Measurements from ENCODE around the gene ATP10B.

The ATP10B gene

GRCh38 chr5:160629003-160629402, 223.0 kb downstream of the ATP10B start:
- no peak for DNase-seq

DNA sequence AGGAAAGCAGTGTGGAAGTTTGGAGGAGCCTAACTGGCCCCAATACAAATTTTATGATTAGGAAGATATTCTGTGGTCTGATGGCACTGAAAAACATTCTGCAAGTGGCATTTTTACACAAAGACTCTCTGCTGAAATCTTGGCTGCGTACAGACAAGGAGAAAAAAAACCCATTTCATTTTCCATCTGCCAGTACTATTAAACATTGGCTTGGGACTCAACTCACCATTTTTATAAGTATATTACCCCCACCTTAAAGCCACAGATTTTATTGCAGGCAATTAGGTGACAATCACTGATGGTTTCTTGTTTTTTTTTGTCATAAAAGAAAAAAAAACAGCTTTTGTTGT, 223.4 kb downstream of the ATP10B start:
- no peak for DNase-seq

DNA sequence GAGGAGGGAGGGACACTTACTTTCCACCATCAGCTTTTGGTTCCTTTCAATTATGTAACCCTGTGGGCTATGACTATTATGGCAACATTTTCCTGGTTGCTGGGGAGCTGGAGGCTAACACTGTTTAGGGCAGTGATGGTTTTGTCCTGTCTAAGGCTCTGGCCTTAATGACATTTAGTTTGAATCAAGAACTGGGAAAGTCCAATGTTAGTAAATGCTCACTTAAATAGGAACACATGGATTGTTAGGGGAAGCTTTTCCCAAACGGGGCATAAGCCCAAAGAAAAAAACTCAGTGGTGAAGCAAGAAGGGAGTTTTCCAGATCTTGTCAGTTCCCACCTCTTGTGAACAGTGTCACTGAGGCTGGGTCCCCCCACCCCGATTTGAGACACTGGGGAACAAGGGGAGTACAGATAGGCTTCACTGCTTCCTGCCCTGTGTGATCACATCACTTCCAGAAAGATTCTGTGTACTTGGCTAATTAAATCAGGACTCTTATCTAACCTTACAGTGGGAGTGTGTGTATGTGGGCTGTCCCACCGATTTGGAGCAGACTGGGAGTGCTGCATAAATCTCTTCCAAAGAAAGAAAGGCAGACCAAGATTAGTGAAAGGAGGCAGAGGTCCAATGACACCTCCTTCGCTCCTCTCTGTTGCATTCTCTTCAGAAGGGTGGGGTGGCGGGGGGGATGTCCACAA, 223.9 kb downstream of the ATP10B start:
- peak; percentile 34 to 64 (median 56) for DNase-seq

- no peak for DNase-seq
These were observed 225.7 kb downstream of the ATP10B start for GRCh38 chr5:160626322-160626721.

- DNase-seq, result no peak
These were observed 230.5 kb downstream of the ATP10B start for GRCh38 chr5:160621526-160621925.

GRCh38 chr5:160620401-160620800, 231.6 kb downstream of the ATP10B start:
- DNase-seq, result no peak

DNA sequence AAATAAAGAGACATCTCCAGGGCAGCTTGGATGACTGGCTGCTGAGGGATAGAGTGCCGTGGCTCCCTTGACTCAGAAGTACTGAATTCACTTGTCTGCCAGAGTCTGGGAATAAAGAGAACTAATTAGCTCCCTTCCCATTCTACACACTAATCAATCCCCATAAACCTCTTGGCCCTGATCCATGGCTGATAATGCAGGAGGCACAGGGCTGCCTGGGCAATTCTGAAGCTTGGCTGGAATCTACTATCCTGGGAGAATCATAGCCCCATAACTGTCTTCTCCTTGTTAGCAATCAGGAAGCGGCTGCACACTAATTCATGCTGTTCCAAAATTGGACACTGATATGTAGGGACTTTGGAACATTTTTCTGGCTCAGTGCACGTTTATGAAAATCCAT, 232.6 kb downstream of the ATP10B start:
- no peak for DNase-seq

DNA sequence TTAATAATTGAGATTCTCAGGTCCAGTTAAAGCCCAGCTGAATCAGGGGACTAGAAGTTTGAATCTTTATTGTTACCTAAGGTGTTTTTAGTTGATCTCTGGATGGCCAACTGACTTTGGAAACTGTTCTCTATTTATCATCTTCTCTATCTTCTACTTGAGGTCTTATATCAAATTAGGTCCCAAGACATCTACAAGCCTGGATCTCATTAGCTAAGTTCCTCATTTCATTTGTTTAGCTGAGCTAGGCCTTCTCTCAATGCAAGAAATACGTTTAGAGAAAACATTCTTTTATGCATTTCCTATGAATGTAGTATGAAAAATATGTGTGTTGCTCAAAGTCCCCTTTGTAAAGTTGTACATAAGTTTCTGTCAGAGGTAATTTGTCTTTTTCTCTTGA, 233.7 kb downstream of the ATP10B start:
- no peak for DNase-seq

DNA sequence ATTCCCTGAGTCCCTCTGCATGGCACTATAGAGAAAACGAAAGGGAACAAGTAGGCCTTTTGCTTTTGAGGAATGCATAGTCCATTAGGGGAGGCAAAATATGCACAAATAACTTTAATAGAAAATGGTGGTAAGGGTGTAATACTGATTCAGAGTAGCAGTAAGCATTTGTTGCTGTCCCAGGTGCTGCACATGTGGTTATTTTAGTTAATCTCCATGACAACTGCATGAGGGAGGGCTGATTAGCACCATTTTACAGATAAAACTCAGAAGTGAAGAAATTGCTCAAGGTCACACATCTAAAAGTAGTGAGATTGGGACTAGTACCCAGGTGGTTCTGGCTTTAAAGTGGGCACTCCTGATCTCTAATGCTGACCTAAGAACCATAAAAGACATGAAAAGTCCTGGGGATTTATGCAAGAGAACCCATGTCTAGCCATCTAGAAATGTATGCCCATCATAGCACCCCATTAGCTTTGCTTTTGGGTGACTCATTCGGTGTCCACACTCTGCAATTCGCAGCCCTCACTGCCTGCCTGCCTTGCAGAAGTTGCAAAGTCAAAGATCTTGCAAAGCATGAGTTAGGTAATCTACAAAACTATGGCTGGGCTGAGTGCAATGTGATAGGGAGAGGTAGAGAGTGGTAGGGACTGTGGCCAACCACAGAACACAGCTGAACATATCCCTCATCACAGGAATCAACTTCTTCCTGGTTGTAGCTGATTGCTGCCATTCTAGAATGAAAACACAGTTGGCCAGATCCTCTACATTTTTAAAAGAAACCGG, 235.1 kb downstream of the ATP10B start:
- DNase-seq, result no peak

DNA sequence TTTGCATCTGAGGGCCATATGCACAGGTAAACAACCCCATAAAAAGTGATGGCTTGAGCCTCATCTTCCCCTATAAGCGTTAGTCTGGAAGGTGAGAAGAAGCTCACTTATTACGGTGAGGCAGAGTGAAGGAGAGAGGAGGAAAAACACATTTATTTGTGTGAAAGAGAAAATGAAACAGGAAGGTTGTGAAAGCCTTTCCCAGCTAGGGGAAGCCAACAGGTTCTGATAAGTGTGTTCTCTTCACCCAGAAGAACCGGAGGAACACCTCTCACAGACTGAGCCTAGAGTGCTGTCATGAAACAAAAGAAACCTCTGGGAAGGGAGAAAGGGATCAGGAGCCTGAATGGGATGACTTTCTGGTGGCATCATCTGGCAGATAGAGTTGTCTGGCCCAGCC, 237.9 kb downstream of the ATP10B start:
- no peak for DNase-seq

DNA sequence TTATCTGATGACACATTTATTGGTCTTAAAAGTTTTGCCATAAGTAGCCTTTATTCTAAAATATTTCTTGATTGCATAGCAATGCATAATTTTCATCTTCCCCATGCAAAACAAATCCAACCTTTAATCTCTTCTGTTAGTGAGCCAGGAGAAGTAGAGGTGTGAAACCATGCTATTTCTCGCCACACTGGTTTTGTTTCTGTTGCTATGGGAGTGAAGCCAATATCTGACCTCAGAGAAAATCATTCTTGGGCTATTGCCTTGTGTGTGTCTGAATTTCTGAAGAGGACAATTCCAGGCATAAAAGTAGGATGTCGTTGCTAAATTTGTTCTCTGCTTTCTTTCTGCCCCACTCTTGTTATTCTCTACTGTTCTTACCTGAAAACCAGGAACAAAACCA, 246.7 kb downstream of the ATP10B start:
- DNase-seq, result no peak

DNA sequence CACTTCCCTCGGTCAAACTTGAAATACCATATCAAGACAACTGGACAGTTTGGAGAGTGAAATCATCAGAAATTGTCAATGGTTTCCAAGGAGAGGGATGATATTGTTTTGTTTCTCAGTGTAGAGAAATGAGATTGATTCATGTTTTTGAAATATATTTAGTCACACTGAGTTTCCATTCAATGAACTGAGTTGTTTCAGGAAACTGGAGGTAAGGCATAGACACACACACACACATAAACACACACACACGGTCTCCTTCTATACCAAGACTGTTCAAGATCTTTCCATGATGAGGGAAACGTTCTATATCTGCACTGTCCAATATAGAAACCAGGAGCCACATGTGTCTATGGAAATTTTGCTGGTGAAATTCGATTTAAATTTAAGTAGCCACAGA, 247.5 kb downstream of the ATP10B start:
- DNase-seq, result no peak

DNA sequence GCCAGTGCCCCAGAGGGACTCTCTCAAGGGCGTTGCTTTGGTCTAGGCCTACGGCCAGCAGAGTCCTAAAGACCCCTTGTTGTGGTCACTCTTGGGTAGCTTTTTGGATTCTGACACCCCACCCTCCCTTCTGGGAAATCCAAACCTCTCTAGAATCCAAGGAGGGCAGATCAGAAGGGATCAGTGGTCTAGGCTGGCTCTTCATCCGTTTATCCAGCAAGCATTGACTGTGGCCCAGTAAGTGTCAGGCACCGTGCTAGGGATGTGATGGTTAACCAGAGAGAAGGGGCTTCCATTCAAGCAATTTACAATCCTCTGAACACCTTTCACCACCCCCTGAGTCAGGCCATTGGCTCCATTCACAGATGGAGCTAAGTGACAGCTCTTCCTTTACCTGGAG, 249.3 kb downstream of the ATP10B start:
- DNase-seq, result no peak

- no peak for DNase-seq
These were observed 251.0 kb downstream of the ATP10B start for GRCh38 chr5:160601046-160601445.

DNA sequence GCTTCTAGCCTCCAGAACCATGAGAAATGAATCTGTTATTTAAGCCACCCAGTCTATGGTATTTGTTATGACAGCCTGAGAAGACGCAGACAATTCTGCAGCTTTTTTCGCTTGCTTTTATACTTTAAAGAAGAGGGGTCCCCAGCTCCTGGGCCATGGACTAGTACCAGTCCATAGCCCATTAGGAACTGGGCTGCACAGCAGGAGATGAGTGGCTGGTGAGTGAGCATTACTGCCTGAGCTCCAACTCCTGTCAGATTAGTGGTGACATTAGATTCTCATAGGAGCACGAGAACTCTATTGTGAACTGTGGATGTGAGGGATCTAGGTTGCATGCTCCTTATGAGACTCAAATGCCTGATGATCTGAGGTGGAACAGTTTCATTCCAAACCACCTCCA, 278.7 kb downstream of the ATP10B start:
- no peak for DNase-seq

DNA sequence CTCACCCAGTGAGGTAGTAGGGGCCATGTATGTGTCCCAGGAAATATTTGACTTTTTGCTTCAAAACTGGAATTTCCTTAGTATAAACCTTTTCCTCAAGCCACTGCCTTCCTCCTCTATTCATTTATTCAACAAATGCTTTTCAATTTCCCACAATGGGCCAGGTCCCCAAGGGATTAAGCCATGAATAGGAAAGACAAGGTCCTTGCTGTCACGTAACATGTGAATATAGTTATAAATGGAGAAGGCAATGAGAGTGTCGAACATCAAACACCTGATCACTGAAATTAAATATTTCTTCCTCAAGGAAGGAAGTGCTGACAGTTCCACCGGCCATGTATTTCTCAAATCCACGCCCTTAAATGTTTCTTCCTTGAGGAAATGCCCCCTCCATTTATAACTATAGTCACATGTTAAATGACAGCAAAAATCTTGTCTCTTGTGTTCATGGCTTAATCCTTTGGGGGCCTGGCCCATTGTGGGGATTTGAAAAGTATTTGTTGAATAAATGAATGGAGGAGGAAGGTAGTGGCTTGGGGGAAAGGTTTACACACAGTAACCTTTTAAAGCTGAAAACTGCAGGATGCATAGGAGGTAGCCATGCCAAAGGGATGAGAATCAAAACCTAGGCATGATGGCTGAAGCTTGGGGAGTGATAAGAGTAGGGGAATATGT, 284.8 kb downstream of the ATP10B start:
- DNase-seq, result no peak

GRCh38 chr5:160565376-160565775, 286.6 kb downstream of the ATP10B start:
- no peak for DNase-seq

DNA sequence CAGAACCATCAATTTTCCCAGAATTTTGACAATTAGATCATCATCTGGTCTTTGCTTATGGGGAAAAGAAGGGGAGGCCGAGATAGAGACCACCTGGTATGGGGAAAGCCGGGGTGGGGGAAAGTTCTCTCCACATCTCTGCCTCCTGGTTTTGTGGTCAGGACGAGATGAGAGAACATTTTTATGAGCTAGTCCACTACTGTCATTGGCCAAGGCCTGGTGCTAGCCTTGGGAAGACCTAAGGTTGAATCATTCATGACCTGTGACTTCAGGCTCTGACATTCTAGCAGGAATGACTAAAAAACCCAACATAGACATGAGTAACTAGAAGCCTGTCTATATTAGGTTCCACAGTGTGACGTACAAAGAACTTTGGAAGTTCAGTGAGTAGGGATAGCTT, 295.2 kb downstream of the ATP10B start:
- DNase-seq, result no peak

DNA sequence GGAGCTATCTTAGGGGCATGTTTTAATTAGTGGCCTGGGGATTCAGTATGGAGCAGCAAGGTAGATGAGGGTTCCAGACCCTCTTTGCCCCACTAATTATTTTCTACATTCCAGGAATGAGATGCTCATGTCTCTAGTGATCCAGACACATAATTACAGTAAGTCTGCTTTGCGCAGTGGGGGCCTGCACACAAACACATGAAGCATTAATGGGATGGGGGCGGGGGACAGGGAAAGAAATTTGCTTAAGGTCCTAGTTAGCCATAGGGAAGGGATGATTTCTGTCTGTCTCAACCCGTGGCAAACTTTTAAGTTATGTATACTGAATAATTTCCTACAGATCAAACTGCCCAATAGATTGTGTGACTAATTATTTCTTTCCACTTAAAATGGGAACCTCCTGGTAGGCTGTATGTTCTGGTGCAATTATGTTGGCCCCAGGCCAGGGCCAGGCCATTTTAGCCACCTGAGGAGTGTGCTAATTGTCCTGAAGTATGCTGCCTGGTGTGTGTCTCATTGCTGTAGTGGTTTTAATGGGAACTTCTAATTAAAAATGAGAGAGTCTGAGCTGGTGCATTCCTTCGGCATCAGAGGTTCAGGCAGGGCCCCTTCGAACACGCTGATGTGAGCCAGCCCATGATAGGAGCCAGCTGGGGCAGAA, 295.9 kb downstream of the ATP10B start:
- DNase-seq, result no peak

GRCh38 chr5:160555581-160555970, 296.4 kb downstream of the ATP10B start:
- DNase-seq, result no peak

GRCh38 chr5:160550075-160550474, 301.9 kb downstream of the ATP10B start:
- no peak for DNase-seq

GRCh38 chr5:160548949-160549645, 302.9 kb downstream of the ATP10B start:
- no peak for DNase-seq

DNA sequence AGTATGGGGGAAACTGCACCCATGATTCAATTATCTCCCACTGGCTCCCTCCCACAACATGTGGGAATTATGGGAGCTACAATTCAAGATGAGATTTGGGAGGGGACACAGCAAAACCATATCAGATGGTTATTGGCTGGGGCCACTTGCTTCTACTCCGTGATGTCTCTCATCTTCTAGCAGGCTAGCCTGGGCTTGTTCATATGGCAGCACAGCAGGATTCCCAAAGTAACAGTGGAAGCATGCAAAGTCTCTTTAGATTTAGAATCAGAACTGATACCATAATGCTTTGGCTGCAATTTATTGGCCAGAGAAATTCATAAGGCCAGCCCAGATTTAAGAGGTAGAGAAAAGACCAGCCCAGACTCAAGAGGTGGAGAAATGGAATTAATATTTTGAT, 304.1 kb downstream of the ATP10B start:
- no peak for DNase-seq
